Epithelial cell of esophagus (primary cell): Measurements from ENCODE around the gene RARS2.
"Not testable (repeated sequence)": the region's sequence is repeated elsewhere in the genome, so short reads cannot be mapped to it uniquely, and the experiment has no call there.

Experiments used
- DNase-seq: peaks from one replicate; pipeline ENCODE4 v3.0.0; 2010; ENCODE audit warnings: low read depth
- H3K4me3 ChIP-seq: 2 replicates; pipeline ENCODE4 v1.5.1; 2011; ENCODE audit warnings: mild to moderate bottlenecking, low read length, control low read depth
- CTCF ChIP-seq: IDR thresholded peaks from 2 replicates; pipeline ENCODE4 v1.5.1; 2011; ENCODE audit warnings: low read depth, mild to moderate bottlenecking, low read length, control low read depth, inconsistent platforms; ENCODE audit not compliant: insufficient read depth; ENCODE audit errors: missing control alignments

Gene RARS2

DNA sequence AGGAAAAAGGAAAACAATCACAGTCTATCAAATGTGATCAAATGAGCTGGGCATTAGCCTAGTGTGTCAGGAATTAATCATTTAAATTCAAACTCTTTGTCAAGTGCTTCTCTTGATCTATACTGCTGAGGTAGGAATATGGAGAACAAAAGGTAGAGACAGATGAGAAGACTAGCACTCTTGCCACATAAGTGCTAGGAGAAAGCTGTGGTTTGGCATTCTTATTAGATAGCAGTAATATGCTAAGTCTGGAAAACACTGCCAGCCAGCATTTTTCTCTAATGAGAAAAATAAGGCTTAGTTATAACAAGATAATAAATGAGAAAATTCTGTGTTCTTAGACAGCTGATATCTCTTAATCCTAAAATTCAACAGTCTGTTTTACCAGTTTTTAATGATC is 39.1 kb upstream of the RARS2 start:
- H3K4me3 ChIP-seq: no peak overlapping the region
- no peak for TF ChIP-seq CTCF
- no peak for DNase-seq

DNA sequence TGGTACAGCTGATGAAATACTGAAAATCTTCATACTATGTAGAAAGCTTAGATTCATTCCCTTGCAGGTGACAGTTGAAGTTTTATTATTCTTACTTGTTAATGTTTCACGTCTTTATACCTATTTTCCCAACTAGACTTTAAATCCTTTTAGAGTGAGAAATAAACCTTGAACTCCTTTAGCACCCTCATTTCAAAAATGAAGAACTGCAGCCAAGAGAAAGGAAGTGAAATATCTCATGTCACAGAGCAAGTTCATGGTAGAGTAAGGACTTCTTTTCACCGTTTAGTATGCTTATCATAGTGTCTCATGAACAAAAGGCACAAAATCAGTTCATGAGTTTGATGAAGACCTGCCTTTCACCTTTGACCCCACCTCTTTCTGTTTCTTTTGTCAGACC is 38.6 kb upstream of the RARS2 start:
- DNase-seq: no peak
- H3K4me3 ChIP-seq: no peak overlapping the region
- TF ChIP-seq CTCF: no peak

- no peak for TF ChIP-seq CTCF
- peak; percentile 18 for DNase-seq
- no peak overlapping the region for H3K4me3 ChIP-seq
Observed at GRCh38 chr6:87623248-87623647, 33.5 kb upstream of the RARS2 start.

- no peak for TF ChIP-seq CTCF
- DNase-seq: no peak
- no peak overlapping the region for H3K4me3 ChIP-seq
Observed at GRCh38 chr6:87618531-87618930, 28.7 kb upstream of the RARS2 start.

DNA sequence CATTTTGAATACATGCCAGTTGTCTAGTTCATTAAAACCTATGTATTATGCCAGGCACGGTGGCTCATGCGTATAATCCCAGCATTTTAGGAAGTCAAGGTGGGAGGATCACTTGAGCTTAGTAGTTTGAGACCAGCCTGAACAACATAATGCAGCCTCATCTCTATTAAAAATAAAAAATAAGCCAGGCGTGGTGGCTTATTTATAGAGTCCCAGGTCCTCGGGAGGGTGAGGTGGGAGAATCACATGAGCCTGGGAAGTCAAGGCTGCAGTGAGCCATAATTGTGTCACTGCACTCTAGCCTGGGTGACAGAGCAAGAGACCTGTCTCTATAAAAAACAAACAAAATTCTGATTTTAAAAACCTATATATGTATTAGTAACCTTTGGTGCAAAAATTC is 27.6 kb upstream of the RARS2 start:
- no peak for TF ChIP-seq CTCF
- H3K4me3 ChIP-seq: no peak overlapping the region
- DNase-seq: no peak

- not testable (repeated sequence) for DNase-seq, H3K4me3 ChIP-seq
Observed at GRCh38 chr6:87613018-87613417, 23.2 kb upstream of the RARS2 start.

- H3K4me3 ChIP-seq: no peak overlapping the region
- no peak for DNase-seq
- no peak for TF ChIP-seq CTCF
Observed at GRCh38 chr6:87608802-87609201, 19.0 kb upstream of the RARS2 start.

DNA sequence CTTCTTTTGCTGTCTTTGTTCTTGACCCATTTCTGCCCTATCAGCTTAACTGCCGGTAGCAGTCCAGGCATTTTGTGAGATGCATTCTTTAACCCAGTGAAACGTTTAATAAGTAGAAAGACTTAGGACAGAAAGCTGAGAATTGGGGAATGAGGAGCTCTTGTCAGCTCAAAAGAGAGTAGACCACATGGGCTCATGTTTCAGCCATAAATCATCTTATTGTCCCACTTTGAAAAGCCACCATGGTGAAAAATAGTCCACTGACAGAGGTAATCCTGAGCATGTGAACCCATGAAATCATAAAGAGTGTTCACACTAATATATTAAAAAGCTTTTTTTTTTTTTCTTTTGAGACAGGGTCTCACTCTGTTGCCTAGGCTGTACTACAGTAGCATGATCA is 16.4 kb upstream of the RARS2 start:
- H3K4me3 ChIP-seq: no peak overlapping the region
- no peak for DNase-seq
- no peak for TF ChIP-seq CTCF
